ENCODE data around the gene SULF2.

- no peak for TF ChIP-seq CTCF (IDR thresholded peaks at IDR 0.05)
- TF ChIP-seq EZH2phosphoT487 (IDR thresholded peaks at IDR 0.05) = no peak
Observed at GRCh38 chr20:47796971-47797370, 11.7 kb upstream of the SULF2 start.
